ENCODE results near the gene MCF2L. TPM values are rescaled to one million over a fixed set of nuclear protein-coding genes. Genes with fewer than 3 reads are reported as not detected.

The MCF2L gene
- total and polyA plus RNA-seq, 9 of the 15 experiments (the other 6 are each of a cell fraction or from before 2014, with no cell fraction given) = 0.05 to 0.25 (median 0.18) TPM; not detected in 5

DNA sequence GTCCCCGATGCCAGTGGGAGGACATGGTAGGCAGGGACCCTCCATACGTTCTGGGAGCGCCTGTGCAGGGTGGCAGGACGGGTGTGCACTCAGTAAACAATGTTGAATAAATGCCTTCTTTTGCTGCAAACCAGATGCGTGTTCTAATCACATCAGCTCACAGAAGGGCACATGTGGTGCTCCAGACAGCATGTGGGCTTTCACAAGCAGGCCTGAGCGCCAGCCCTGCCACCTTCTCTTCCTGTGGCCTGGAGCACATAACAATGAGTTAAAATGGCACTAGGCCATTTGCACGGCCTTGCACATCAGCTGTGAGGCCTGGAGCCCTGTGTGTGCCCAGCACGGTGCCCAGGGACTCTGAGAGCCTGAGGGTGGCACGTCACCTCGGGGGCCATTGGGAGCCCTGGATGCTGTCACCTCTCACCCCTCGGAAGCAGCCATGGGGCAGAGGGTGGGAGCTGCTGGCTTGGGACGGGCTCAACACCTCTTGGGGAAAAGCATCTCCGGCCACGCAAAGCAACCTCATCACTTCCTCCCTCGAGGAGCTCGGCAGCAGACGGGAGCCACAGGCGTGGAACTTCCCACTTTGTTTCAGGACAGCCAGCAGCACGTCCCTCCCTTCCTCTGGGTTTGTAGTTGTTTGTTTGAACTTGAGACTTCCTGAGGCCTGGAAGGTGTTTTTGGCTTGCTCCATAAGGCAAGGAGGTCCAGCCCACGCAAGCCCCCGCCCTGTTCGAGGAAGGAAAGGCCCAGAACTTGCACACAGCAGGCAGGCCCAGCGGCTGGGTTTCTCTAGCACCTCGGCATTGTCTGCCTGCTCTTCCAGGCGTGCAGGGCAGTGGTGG, 9.8 kb downstream of the MCF2L start (continued):
- TF ChIP-seq, protein P1, sequence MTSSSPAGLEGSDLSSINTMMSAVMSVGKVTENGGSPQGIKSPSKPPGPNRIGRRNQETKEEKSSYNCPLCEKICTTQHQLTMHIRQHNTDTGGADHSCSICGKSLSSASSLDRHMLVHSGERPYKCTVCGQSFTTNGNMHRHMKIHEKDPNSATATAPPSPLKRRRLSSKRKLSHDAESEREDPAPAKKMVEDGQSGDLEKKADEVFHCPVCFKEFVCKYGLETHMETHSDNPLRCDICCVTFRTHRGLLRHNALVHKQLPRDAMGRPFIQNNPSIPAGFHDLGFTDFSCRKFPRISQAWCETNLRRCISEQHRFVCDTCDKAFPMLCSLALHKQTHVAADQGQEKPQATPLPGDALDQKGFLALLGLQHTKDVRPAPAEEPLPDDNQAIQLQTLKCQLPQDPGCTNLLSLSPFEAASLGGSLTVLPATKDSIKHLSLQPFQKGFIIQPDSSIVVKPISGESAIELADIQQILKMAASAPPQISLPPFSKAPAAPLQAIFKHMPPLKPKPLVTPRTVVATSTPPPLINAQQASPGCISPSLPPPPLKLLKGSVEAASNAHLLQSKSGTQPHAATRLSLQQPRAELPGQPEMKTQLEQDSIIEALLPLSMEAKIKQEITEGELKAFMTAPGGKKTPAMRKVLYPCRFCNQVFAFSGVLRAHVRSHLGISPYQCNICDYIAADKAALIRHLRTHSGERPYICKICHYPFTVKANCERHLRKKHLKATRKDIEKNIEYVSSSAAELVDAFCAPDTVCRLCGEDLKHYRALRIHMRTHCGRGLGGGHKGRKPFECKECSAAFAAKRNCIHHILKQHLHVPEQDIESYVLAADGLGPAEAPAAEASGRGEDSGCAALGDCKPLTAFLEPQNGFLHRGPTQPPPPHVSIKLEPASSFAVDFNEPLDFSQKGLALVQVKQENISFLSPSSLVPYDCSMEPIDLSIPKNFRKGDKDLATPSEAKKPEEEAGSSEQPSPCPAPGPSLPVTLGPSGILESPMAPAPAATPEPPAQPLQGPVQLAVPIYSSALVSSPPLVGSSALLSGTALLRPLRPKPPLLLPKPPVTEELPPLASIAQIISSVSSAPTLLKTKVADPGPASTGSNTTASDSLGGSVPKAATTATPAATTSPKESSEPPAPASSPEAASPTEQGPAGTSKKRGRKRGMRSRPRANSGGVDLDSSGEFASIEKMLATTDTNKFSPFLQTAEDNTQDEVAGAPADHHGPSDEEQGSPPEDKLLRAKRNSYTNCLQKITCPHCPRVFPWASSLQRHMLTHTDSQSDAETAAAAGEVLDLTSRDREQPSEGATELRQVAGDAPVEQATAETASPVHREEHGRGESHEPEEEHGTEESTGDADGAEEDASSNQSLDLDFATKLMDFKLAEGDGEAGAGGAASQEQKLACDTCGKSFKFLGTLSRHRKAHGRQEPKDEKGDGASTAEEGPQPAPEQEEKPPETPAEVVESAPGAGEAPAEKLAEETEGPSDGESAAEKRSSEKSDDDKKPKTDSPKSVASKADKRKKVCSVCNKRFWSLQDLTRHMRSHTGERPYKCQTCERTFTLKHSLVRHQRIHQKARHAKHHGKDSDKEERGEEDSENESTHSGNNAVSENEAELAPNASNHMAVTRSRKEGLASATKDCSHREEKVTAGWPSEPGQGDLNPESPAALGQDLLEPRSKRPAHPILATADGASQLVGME (CRISPR knock-in tag; IDR thresholded peaks at IDR 0.05) = no peak
- TF ChIP-seq SPI1 (IDR thresholded peaks at IDR 0.05; ENCODE audit: borderline replicate concordance, low read depth, low read length) (no peak), ESRRA (IDR thresholded peaks at IDR 0.05; ENCODE audit: borderline replicate concordance, low read depth) (no peak), SMARCC2 (IDR thresholded peaks at IDR 0.05; ENCODE audit: low read depth) (no peak), RBM17 (IDR thresholded peaks at IDR 0.05; ENCODE audit: borderline replicate concordance, low read depth, low read length) (no peak), SUPT5H (IDR thresholded peaks at IDR 0.05) (no peak)
- TF ChIP-seq, protein P2, sequence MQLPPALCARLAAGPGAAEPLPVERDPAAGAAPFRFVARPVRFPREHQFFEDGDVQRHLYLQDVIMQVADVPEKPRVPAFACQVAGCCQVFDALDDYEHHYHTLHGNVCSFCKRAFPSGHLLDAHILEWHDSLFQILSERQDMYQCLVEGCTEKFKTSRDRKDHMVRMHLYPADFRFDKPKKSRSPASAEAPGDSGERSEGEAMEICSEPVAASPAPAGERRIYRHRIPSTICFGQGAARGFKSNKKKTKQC (CRISPR knock-in tag; IDR thresholded peaks at IDR 0.05) = no peak

Data from K562 (cell line).